ENCODE results near the gene SCYGR5.

Gene SCYGR5

DNA sequence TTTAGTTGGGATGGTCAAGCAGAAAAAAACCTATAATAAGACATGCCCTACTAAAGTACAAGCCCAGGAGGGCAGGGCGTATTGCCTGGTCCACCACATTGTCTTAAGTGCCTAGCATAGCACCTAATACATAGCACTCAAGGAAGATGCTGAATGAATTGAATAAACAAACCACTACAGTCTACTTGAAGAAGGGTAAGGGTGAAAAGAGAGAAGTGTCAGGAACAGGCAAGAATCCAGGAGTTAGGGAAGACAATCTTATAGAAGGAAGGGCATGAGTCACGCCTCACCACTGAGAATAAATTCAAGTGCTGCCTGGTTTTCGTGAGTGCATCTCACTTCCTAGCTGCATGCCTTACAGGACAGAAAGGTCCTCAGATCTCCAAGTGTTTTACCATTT is 37.4 kb downstream of the SCYGR5 start:
- DNase-seq (ENCODE audit: insufficient read length, low spot score) (no peak), FAIRE-seq (no peak)
- TF ChIP-seq, protein P1, sequence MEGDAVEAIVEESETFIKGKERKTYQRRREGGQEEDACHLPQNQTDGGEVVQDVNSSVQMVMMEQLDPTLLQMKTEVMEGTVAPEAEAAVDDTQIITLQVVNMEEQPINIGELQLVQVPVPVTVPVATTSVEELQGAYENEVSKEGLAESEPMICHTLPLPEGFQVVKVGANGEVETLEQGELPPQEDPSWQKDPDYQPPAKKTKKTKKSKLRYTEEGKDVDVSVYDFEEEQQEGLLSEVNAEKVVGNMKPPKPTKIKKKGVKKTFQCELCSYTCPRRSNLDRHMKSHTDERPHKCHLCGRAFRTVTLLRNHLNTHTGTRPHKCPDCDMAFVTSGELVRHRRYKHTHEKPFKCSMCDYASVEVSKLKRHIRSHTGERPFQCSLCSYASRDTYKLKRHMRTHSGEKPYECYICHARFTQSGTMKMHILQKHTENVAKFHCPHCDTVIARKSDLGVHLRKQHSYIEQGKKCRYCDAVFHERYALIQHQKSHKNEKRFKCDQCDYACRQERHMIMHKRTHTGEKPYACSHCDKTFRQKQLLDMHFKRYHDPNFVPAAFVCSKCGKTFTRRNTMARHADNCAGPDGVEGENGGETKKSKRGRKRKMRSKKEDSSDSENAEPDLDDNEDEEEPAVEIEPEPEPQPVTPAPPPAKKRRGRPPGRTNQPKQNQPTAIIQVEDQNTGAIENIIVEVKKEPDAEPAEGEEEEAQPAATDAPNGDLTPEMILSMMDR (IDR thresholded peaks at IDR 0.05; ENCODE audit: insufficient read depth, missing control alignments) = no peak

DNA sequence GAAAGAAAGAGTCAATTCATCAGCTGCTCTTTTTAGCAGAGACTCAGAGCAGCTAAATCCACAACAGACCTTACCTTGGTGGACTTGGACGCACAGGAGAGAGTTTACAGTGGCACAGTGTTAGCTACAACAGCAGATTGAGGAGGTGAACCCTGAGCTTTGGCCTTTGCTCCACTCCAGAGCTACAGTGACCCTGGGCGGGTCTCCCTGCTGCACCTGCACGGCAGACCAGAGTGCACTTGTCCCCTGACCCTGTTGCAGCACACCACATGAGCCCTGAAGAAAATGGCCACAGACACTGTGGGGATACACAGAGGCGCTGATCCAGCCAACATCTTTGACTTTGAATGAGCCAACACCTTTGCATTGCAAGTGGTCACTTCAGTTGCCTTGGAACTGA is 40.3 kb downstream of the SCYGR5 start:
- FAIRE-seq = no peak
- TF ChIP-seq, protein P1 (IDR thresholded peaks at IDR 0.05; ENCODE audit: insufficient read depth, missing control alignments) = no peak
- DNase-seq (ENCODE audit: insufficient read length, low spot score) = no peak

DNA sequence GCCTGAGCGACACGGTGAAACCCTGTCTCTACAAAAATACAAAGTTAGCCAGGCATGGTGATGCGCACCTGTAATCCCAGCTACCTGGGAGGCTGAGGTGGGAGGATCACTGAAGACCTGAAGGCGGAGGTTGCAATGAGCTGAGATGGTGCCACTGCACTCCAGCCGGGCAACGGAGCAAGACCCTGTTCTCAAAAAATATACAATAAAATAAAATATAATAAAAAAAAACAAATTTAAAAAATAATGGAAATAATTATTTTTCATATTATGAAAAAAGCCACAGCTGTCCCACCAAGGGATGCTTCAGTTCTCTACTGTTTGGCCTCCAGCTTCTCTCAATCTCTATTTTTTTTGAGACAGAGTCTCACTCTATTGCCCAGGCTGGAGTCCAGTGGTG is 40.8 kb downstream of the SCYGR5 start:
- FAIRE-seq = no peak

DNA sequence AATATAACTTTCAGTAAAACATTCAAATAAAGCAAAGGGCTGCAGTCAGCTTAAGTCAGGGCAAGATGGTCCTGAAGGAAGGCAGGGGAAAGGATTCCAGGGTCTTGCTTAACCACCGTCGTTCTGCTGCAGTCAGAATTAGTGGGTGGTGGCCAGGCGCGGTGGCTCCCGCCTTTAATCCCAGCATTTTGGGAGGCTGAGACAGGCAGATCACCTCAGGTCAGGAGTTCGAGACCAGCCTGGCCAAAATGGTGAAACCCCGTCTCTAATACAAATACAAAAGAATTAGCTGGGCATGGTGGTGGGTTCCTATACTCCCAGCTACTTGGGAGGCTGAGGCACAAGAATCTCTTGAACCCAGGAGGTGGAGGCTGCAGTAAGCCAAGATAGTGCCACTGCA is 44.4 kb downstream of the SCYGR5 start:
- FAIRE-seq = no peak
- TF ChIP-seq, protein P1 (IDR thresholded peaks at IDR 0.05; ENCODE audit: insufficient read depth, missing control alignments) = no peak
- no peak for DNase-seq (ENCODE audit: insufficient read length, low spot score)

More for the DNA sequence above, 40.8 kb downstream of the SCYGR5 start:
- DNase-seq (ENCODE audit: insufficient read length, low spot score) = no peak
- TF ChIP-seq, protein P1 (IDR thresholded peaks at IDR 0.05; ENCODE audit: insufficient read depth, missing control alignments) = no peak

DNA sequence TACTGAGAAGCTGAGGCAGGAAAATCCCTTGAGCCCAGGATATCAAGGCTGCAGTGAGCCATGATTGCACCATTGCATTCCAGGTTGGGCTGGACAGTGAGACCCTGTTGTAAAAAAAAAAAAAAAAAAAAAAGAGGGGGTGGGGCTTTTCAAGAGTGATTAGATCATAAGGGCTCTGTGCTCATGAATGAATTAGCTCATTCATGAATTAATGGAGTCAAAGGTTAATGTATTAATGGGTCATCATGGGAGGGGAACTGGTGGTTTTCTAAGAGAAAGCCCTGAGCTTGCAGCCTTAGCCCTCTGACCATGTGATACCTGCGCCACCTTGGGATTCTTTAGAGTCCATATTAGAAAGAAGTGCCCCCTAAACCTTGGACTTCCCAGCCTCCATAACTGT is 46.7 kb downstream of the SCYGR5 start:
- FAIRE-seq (no peak), DNase-seq (ENCODE audit: insufficient read length, low spot score) (no peak)
- TF ChIP-seq, protein P1 (IDR thresholded peaks at IDR 0.05; ENCODE audit: insufficient read depth, missing control alignments) = no peak

DNA sequence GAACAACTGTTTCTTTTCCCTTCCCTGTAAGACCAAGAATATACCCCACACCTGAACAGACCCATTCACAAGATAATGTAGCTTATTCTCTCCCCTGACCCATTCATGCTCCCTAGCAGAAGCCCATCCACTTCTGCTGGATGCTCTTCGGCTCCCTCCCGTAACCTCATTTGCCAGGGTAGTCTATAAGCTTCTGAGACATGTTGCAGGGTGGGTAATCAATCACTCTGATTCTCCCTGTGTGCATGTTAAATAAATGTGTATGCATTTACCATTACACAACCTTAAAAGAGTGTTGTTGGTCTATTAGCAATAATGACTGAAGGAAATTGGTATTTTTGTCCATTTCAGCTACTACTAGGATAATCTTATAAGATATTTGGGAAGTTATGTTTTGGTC is 49.9 kb downstream of the SCYGR5 start:
- TF ChIP-seq, protein P1 (IDR thresholded peaks at IDR 0.05; ENCODE audit: insufficient read depth, missing control alignments) = no peak
- DNase-seq (ENCODE audit: insufficient read length, low spot score) (no peak), FAIRE-seq (no peak)
